ENCODE results near the gene AGK. TPM values are rescaled to one million over a fixed set of nuclear protein-coding genes. Genes with fewer than 3 reads are reported as not detected.

Gene AGK
- total RNA-seq, 1 donor from 2014 or later, result 28.6 TPM

- no peak overlapping the region for H2AFZ ChIP-seq (ENCODE audit: low read depth, low read length)
- H3K4me1 ChIP-seq (ENCODE audit: insufficient read depth, low read length), result no peaks in the 10 kb centered on the region
- Mint-ChIP-seq H3K4me1 (ENCODE audit: low read depth, unreplicated experiment) (no peaks in the 10 kb centered on the region), H3K36me3 (ENCODE audit: low read depth, unreplicated experiment) (peaks cover 14% of the 10 kb centered on the region), H3K9me3 (ENCODE audit: unreplicated experiment) (peaks cover 4% of the 10 kb centered on the region), H3K27me3 (ENCODE audit: low read depth, unreplicated experiment) (no peaks in the 10 kb centered on the region), H3K4me3 (ENCODE audit: unreplicated experiment) (no peak overlapping the region), H3K27ac (ENCODE audit: unreplicated experiment) (no peak overlapping the region)
- no peak overlapping the region for H3K4me3 ChIP-seq (ENCODE audit: insufficient read depth, low read depth, low read length)
- no peak for FAIRE-seq
- H3K9me3 ChIP-seq (ENCODE audit: insufficient read depth, low read depth, low read length), result peaks cover 3% of the 10 kb centered on the region
- no peak overlapping the region for H3K27ac ChIP-seq (ENCODE audit: low read depth, low read length)
- H3K27me3 ChIP-seq (ENCODE audit: insufficient read depth, low read length), result no peaks in the 10 kb centered on the region
- no peak for DNase-seq (ENCODE audit: low read depth)
- no peak overlapping the region for H3K9ac ChIP-seq (ENCODE audit: low read length)
- no peak overlapping the region for H3K4me2 ChIP-seq (ENCODE audit: low read length)
- TF ChIP-seq EZH2 (IDR thresholded peaks at IDR 0.05; ENCODE audit: insufficient read depth, low read length), result no peak
- no peak for TF ChIP-seq CTCF (IDR thresholded peaks at IDR 0.05; ENCODE audit: insufficient read depth, low read depth, low read length)
- peaks cover 3% of the 10 kb centered on the region for H3K79me2 ChIP-seq (ENCODE audit: insufficient read depth, low read length)
- no peaks in the 10 kb centered on the region for H3K36me3 ChIP-seq (ENCODE audit: insufficient read depth, low read length)
- H4K20me1 ChIP-seq (ENCODE audit: insufficient read depth, low read length), result no peaks in the 10 kb centered on the region
Observed at GRCh38 chr7:141572175-141572574, 21.0 kb downstream of the AGK start.

GRCh38 chr7:141573511-141573910, 22.3 kb downstream of the AGK start:
- no peak for FAIRE-seq
- peaks cover 3% of the 10 kb centered on the region for H3K79me2 ChIP-seq (ENCODE audit: insufficient read depth, low read length)
- no peak overlapping the region for H3K4me3 ChIP-seq (ENCODE audit: insufficient read depth, low read depth, low read length)

More at GRCh38 chr7:141573511-141573910, 22.3 kb downstream of the AGK start:
- Histone ChIP-seq H3K36me3 (ENCODE audit: insufficient read depth, low read length) (no peaks in the 10 kb centered on the region), H3K4me2 (ENCODE audit: low read length) (no peak overlapping the region), H3K9me3 (ENCODE audit: insufficient read depth, low read depth, low read length) (peaks cover 3% of the 10 kb centered on the region), H3K9ac (ENCODE audit: low read length) (no peak overlapping the region), H3K27me3 (ENCODE audit: insufficient read depth, low read length) (no peaks in the 10 kb centered on the region), H4K20me1 (ENCODE audit: insufficient read depth, low read length) (no peaks in the 10 kb centered on the region), H3K4me1 (ENCODE audit: insufficient read depth, low read length) (no peaks in the 10 kb centered on the region), H3K27ac (ENCODE audit: low read depth, low read length) (no peak overlapping the region), H2AFZ (ENCODE audit: low read depth, low read length) (no peak overlapping the region)
- DNase-seq (ENCODE audit: low read depth), result no peak
- Mint-ChIP-seq H3K4me3 (ENCODE audit: unreplicated experiment) (no peak overlapping the region), H3K27ac (ENCODE audit: unreplicated experiment) (no peak overlapping the region), H3K4me1 (ENCODE audit: low read depth, unreplicated experiment) (no peaks in the 10 kb centered on the region), H3K9me3 (ENCODE audit: unreplicated experiment) (peaks cover 4% of the 10 kb centered on the region), H3K27me3 (ENCODE audit: low read depth, unreplicated experiment) (no peaks in the 10 kb centered on the region), H3K36me3 (ENCODE audit: low read depth, unreplicated experiment) (peaks cover 19% of the 10 kb centered on the region)
- TF ChIP-seq CTCF (IDR thresholded peaks at IDR 0.05; ENCODE audit: insufficient read depth, low read depth, low read length) (no peak), EZH2 (IDR thresholded peaks at IDR 0.05; ENCODE audit: insufficient read depth, low read length) (no peak)
